ENCODE results near the gene SYNDIG1. TPM values are rescaled to one million over a fixed set of nuclear protein-coding genes. Genes with fewer than 3 reads are reported as not detected.

The SYNDIG1 gene
- total RNA-seq, 4 donors from 2014 or later: 5.1 to 15.9 (median 14.3) TPM

DNA sequence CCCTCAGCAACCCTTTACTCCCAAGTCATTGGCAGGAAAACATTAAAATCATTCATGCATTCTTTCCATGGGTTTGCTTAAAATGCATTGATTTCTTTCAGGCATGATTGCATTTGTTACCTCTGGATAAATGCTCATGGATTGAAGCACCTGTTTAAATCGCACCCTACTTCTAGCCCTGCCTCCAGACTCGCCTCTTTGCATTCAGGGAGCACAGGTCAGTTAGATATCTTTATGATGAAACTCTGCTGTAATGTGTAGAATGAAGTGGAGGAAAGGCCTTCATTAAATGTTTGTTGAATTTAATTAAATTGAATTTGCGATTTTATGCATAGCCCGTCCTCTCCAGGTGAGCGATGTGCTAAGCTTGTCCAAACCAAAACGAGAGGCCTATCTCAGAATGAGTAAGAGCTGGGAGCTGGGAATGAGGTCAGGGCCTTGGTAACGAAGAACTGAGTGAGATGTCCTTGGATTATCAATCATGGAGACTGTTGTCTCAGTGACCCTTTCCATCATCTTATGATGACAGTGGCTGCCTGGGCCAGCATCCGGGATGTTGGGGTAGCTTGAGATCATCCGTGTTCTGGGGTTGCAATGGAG, 210.1 kb downstream of the SYNDIG1 start:
- H3K9me3 ChIP-seq: no peaks in the 10 kb centered on the region
- no peaks in the 10 kb centered on the region for H3K27me3 ChIP-seq
- H3K4me3 ChIP-seq: no peak overlapping the region
- H3K36me3 ChIP-seq: no peaks in the 10 kb centered on the region
- 84 to 93% methylated on average over 9 of the region's 9 CpGs for WGBS, 2 donors
- DNase-seq (ENCODE audit: low spot score in 2 of 2): no peak
- TF ChIP-seq POLR2A (IDR thresholded peaks at IDR 0.05) (no peak), EP300 (IDR thresholded peaks at IDR 0.05) (no peak)
- TF ChIP-seq, protein P1, sequence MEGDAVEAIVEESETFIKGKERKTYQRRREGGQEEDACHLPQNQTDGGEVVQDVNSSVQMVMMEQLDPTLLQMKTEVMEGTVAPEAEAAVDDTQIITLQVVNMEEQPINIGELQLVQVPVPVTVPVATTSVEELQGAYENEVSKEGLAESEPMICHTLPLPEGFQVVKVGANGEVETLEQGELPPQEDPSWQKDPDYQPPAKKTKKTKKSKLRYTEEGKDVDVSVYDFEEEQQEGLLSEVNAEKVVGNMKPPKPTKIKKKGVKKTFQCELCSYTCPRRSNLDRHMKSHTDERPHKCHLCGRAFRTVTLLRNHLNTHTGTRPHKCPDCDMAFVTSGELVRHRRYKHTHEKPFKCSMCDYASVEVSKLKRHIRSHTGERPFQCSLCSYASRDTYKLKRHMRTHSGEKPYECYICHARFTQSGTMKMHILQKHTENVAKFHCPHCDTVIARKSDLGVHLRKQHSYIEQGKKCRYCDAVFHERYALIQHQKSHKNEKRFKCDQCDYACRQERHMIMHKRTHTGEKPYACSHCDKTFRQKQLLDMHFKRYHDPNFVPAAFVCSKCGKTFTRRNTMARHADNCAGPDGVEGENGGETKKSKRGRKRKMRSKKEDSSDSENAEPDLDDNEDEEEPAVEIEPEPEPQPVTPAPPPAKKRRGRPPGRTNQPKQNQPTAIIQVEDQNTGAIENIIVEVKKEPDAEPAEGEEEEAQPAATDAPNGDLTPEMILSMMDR (IDR thresholded peaks at IDR 0.05): no peak
- H3K4me1 ChIP-seq: no peaks in the 10 kb centered on the region
- no peak overlapping the region for H3K27ac ChIP-seq

DNA sequence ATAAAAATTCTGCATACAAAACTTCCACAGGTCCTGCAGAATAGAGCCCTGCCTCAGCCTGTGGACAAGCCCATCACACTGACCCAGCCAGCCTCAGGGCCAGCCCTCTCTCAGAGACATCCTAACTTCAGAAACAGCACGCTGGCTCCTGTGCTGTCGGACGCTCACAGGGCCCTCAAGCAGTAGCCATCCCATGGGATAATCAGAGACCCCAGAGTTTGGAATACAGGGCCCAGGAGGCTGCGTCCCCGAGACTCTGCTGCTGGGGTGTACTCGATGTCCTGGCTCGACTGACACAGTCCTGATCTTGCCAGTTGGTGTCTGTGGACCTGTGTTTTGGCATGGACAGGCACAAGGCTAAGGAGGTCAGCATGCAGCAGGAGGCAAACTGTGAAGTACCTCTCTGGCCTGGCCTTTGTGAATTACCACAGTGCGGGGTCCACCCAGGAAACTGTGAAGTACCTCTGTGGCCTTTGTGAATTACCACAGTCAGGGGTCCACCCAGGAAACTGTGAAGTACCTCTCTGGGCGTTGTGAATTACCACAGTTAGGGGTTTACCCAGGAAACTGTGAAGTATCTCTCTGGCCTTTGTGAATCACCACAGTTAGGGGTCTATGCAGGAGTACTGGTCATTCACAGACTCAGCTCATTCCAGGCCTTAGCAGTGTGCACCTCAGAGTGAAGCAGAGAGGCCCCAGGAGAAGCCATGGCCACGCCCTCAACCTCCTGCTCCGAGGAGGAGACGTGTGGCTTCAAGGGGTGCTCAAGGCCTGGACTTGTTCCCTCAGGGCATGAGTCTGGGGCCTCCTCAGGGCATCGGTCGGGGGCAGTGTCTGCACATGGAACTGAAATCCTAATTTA, 212.4 kb downstream of the SYNDIG1 start:
- no peak for TF ChIP-seq EP300 (IDR thresholded peaks at IDR 0.05)
- Histone ChIP-seq H3K36me3 (no peaks in the 10 kb centered on the region), H3K4me3 (no peak overlapping the region), H3K27ac (no peak overlapping the region), H3K9me3 (no peaks in the 10 kb centered on the region), H3K27me3 (no peaks in the 10 kb centered on the region), H3K4me1 (no peaks in the 10 kb centered on the region)
- DNase-seq (ENCODE audit: low spot score in 2 of 2): no peak
- WGBS, 2 donors: 74 to 80% methylated on average over 8 to 14 of the region's 14 CpGs

DNA sequence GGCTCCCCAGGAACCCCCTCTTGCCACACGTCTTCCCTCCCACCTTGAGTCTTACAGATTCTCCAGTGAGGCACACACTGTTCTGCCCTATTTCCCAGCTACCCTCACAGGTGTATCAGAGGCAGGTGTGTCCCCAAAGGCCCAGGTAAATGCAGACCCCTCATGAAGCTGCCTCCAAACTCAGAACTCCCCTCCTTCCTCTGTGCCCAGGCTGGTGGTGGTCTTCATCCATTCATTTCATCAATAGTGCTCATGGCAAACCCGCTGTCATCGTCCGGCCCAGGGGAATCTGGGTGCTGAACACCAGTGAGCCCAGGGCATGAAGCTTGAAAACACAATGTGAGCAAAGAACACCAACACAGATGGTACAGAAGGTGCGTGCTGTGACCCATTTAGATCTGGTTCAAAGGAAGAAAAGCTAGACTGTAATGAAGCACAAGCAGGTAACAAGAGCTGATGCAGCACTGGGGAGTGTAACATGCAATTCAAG, 213.1 kb downstream of the SYNDIG1 start:
- WGBS, 2 donors: 88 to 92% methylated on average over 5 of the region's 5 CpGs

DNA sequence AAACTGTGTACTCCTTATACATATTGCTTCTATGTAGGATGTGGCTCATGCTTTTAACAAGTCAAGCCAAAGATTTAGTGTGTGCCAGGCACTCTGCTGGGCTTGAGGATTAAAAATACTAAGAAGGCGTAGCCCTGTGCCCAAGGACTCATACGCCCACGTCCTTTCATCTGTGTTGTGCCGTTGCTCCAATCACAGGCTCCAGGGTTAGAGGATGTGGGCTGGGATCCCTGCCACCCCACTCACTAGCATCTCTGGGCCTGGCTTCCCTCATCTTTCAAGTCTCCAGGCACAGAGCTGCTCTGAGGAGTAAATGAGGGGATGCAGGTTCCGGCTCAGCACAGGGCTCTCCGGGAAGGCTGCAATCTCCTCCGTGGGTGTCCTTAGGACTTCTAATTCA, 214.2 kb downstream of the SYNDIG1 start:
- Histone ChIP-seq H3K36me3 (no peaks in the 10 kb centered on the region), H3K9me3 (peaks cover 0 to 7% (median 3%) of the 10 kb centered on the region in 4 donors), H3K4me1 (no peaks in the 10 kb centered on the region), H3K27me3 (no peaks in the 10 kb centered on the region), H3K27ac (no peak overlapping the region), H3K4me3 (no peak overlapping the region)
- no peak for DNase-seq (ENCODE audit: low spot score in 2 of 2)
- TF ChIP-seq, protein P1 (IDR thresholded peaks at IDR 0.05): no peak
- TF ChIP-seq POLR2A (IDR thresholded peaks at IDR 0.05): no peak
- TF ChIP-seq EP300 (IDR thresholded peaks at IDR 0.05): no peak
- WGBS, 2 donors: 52 to 63% methylated on average over 7 of the region's 7 CpGs

More for the DNA sequence above, 213.1 kb downstream of the SYNDIG1 start:
- no peaks in the 10 kb centered on the region for H3K27me3 ChIP-seq
- H3K4me1 ChIP-seq: no peaks in the 10 kb centered on the region
- no peaks in the 10 kb centered on the region for H3K36me3 ChIP-seq
- no peak for TF ChIP-seq EP300 (IDR thresholded peaks at IDR 0.05)
- no peak for TF ChIP-seq POLR2A (IDR thresholded peaks at IDR 0.05)
- TF ChIP-seq, protein P1 (IDR thresholded peaks at IDR 0.05): no peak
- H3K4me3 ChIP-seq: no peak overlapping the region
- H3K27ac ChIP-seq: no peak overlapping the region
- no peak for DNase-seq (ENCODE audit: low spot score in 2 of 2)
- peaks cover 0 to 2% (median under 1%) of the 10 kb centered on the region in 4 donors for H3K9me3 ChIP-seq

DNA sequence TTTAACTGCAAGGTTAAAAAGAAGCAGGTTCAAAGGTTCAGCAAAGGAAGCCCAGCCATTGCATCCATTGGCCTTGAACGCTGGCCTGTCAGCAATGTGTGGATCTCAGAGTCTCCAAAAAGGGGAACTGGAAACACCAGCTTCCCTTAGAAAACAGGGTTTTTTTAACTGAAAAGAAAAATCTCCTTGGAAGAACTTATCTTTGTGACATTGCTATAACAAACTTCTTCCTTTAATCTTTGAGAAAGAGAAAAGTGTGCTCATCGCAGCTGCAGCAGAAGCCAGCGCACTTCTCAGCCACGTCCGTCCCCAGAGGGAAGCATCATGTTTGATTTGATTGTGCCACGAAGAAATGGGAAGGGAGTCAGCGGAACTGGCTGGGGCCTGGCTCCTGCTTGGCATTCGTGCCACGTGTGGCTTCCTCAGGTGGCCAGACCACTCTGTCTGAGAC, 215.0 kb downstream of the SYNDIG1 start:
- Histone ChIP-seq H3K27ac (no peak overlapping the region), H3K4me1 (no peaks in the 10 kb centered on the region), H3K4me3 (no peak overlapping the region), H3K9me3 (peaks cover 0 to 7% (median 3%) of the 10 kb centered on the region in 4 donors), H3K27me3 (no peaks in the 10 kb centered on the region), H3K36me3 (no peaks in the 10 kb centered on the region)
- 72 to 76% methylated on average over 9 of the region's 9 CpGs for WGBS, 2 donors
- TF ChIP-seq, protein P1 (IDR thresholded peaks at IDR 0.05): no peak
- TF ChIP-seq EP300 (IDR thresholded peaks at IDR 0.05) (no peak), POLR2A (IDR thresholded peaks at IDR 0.05) (no peak)
- no peak for DNase-seq (ENCODE audit: low spot score in 2 of 2)

Data from tibial nerve (tissue), 4 donors.